Fibroblast of skin of scalp (primary cell): ENCODE results near the gene LTBP3.
A peak's percentile ranks its signal among the peaks of the same experiment; 100 is the strongest.
"Not testable (repeated sequence)": the region's sequence is repeated elsewhere in the genome, so short reads cannot be mapped to it uniquely, and the experiment has no call there.

Source experiments
- DNase-seq: peaks from one replicate; pipeline ENCODE4 v3.0.0-alpha.2; 2013

LTBP3 gene

GRCh38 chr11:65535102-65535501 lies 23.1 kb downstream of the LTBP3 start:
- no peak for DNase-seq

GRCh38 chr11:65532388-65533064 lies 25.6 kb downstream of the LTBP3 start:
- DNase-seq = no peak

DNA sequence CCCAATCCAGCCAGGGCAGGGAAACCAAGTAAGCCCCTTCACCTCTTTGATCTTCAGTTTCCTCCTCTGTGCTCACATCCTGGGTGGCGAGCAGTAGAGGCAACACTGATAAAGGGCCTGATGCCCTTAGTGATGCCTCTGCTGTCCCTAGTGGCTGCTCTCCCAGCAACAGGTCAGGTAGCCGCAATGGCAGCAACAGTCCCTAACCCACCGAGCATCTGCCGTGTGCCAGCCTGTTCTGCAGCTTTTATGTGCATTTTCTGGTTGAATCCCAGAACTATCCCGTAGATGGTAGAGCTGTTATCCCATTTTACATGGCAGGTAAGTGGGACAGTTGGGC lies 28.0 kb downstream of the LTBP3 start:
- DNase-seq = no peak

DNA sequence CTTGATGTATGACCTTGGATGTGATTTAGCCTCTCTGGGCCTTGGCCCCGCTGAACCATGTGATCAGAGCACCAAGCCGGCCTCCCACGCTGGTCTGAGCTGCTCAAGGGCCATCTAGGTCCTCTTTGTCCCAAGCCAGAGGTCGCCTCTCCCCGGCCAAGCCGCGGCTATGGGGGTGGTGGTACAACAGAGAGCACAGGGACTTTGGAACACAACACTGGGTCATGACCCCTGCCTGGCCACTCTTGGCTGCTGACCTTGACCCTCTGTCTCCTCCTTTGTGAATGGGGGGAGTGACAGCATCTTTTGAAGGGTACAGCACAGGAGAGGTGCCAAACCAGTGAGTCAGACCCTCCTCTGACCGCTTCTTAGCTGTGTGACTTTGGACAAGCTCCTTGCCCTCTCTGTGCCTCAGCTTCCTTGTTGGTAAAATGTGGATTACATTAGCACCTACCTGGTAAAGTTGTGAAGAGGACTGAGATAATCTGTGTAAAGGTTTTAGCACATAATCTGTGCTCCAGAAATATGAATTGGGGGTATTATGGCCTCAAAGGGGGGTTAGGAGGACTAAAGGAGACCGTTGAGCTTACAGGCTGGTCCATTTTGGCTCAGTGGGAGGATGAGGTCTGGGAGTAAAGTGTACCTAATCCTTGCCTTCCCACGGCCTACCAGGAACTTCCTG lies 28.5 kb downstream of the LTBP3 start:
- DNase-seq = no peak

DNA sequence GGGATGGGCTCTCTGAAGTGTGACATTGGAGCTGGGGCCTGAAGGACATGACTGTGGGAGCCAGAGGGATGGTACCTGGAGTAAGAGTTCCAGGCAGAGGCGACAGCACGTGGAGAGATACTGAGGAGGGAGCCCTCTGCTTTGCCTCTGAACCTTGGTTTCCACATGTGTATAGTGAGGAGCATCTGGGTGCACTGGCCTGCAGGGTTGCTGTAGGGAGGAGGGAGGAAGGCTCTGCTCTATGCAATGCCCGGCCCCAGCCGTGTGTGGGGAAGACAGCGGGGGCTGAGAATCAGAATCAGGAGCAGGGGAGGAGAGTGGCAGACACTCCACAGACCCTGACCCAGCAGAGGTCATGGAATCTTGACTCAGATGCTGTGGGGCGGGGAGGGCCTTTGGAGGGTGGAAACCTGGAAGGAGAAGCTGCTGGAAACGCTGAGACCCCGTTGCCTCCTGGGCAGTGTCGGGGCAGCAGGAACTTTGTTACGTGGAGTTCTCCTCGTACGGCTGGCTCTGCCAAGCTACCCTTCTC lies 29.3 kb downstream of the LTBP3 start:
- no peak for DNase-seq

- no peak for DNase-seq
These were observed 31.4 kb downstream of the LTBP3 start for GRCh38 chr11:65526744-65527143.

DNA sequence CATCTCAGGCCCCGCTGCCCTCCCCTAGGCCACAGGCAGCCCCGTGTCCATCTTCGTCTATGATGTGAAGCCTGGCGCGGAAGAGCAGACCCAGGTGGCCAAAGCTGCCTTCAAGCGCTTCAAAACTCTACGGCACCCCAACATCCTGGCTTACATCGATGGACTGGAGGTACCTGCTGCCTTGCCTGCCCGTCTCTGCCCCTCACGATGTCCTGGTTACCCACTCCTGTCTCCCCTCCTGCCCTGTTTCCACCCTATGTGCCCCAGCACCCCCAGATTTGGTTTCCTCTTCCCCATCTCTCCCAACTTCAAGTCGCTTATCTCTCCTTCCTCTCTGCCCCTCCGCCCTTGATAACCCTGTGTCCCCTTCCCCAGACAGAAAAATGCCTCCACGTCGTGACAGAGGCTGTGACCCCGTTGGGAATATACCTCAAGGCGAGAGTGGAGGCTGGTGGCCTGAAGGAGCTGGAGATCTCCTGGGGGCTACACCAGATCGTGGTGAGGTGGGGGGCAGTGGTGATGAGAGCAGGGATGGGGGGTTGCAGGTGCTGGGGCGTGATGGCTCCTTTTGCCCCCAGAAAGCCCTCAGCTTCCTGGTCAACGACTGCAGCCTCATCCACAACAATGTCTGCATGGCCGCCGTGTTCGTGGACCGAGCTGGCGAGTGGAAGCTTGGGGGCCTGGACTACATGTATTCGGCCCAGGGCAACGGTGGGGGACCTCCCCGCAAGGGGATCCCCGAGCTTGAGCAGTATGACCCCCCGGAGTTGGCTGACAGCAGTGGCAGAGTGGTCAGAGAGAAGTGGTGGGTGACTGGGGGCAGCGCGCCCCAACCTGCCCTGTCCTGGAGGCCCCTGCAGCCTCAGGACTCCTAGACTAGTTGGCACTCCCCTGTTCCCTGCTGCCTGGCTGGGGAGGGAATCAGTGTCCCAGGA lies 32.3 kb downstream of the LTBP3 start:
- no peak for DNase-seq

DNA sequence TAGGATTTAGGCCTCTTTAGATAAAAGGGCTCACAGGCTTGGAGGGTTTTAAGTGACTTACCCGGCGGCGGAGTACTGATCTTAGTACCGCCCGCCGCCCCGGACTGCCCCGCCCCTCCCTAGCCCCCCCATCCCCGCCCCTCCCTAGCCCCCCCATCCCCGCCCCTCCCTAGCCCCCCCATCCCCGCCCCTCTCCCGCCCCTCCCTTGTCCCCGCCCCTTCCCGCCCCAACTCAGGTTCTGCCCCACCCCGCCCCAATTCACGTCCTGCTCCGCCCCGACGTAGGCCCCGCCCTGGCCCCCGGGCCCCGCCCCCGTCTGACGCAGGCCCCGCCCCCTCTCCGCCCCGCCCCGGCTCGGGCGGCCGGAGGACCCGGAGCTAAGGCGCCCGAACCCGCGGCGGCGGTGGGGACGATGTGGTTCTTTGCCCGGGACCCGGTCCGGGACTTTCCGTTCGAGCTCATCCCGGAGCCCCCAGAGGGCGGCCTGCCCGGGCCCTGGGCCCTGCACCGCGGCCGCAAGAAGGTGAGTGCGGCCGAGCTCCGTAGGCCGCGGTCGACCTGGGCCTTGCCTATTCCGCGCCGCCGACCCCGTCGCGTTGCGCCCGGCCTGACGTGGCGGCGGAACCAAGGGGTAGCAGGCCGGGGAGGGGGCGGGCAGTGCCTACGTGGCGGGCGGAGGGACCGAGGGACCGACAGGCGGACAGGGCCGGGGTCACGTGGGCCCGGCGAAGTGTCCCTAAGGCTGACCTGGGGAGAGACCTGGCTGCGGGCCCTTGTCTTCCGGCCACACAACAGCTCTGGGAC lies 33.2 kb downstream of the LTBP3 start, which contains the start of gene SCYL1:
Gene SCYL1, plus strand, starts transcription at position 343 of the 805 bp plus-strand sequence. Its CDS starts 71 bp downstream, at position 414.
- peak; percentile 88 for DNase-seq

GRCh38 chr11:65524014-65524740 lies 34.0 kb downstream of the LTBP3 start:
- DNase-seq = no peak

- not testable (repeated sequence) for DNase-seq
These were observed 34.6 kb downstream of the LTBP3 start for GRCh38 chr11:65523631-65523968.

GRCh38 chr11:65522718-65523630 lies 35.2 kb downstream of the LTBP3 start:
- DNase-seq = not testable (repeated sequence)

GRCh38 chr11:65521777-65522521 lies 36.2 kb downstream of the LTBP3 start:
- not testable (repeated sequence) for DNase-seq

GRCh38 chr11:65518941-65519549 lies 39.1 kb downstream of the LTBP3 start:
- not testable (repeated sequence) for DNase-seq

DNA sequence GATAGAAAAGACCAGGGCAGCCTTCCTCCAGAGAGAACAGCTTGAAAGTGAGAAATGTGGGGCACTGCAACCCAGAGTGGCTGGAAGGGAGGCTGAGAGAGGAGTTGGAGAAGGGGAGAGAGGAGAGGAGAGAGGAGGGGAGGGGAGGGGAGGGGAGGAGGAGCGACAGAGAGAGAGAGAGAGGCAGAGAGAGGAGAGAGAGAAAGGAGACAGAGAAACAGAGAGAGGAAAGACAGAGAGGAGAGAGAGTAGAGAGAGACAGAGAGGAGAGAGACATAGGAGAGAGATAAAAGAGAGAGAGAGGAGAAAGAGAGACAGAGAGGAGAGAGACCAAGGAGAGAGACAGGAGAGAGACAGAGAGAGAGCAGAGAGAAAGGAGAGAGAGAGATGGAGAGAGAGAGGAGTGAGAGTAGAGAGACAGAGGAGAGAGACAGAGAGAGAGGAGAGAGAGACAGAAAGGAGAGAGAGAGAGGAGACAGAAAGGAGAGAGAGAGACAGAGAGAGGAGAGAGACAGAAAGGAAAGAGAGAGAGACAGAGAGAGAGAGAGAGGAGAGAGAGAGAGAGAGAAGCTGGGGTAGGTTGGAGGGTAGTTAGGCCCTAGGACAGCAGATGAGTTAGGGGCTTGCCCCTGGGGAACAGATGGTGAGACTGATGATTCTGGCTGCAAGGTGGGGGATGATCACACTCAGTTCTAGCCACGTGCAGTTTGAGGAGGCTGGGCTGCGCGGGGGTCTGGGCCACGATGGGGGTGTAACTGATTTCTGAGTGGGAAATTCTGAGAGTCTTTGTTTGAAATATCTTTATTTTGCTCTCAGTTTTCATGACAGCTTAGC lies 41.8 kb downstream of the LTBP3 start:
- DNase-seq = no peak

- not testable (repeated sequence) for DNase-seq
These were observed 45.8 kb downstream of the LTBP3 start for GRCh38 chr11:65512311-65512710.

- no peak for DNase-seq
These were observed 51.2 kb downstream of the LTBP3 start for GRCh38 chr11:65506772-65507505.

DNA sequence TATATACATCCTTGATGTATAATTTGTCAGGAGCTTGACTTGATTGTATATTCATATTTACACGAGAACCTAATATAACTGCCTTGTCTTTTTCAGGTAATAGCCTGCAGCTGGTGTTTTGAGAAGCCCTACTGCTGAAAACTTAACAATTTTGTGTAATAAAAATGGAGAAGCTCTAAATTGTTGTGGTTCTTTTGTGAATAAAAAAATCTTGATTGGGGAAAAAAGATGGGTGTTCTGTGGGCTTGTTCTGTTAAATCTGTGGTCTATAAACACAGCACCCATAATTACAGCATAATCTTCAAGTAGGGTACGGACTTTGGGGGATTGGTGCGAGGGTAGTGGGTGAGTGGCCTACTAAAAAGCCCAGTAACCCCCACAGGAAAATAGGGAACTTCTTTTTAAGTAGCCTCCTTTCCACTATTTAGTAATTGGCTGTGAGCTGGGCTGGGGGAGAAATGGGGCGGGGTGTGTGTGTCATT lies 51.8 kb downstream of the LTBP3 start:
- no peak for DNase-seq
